Right lobe of liver (tissue), 6 donors: ENCODE measurements around the gene HSD17B4. TPM values are rescaled to one million over a fixed set of nuclear protein-coding genes. Genes with fewer than 3 reads are reported as not detected.

Experiments
- ATAC-seq, 4 donors: fragments of 200-7000 bp; cut with Tn5 transposase; one replicate each; pipeline ENCODE4 v1.9.1; 2020; ENCODE audit warnings: mild to moderate bottlenecking in 4 of 4, moderate library complexity in 4 of 4
- DNase-seq, 3 donors: peaks; one replicate each; pipeline ENCODE4 v3.0.0-alpha.2; 2020
- H3K27ac ChIP-seq, 3 donors: fragments of 200-600 bp; one replicate each; pipeline ENCODE4 v1.8.0; 2022
- H3K27me3 ChIP-seq, 2 donors: fragments of 200-600 bp; one replicate each; pipeline ENCODE4 v1.8.0; 2022
- H3K36me3 ChIP-seq, 4 donors: fragments of 200-600 bp; sonication (generic) in 1 of 4; one replicate each; pipeline versions ENCODE4 v1.5.1 to v1.8.0; 2017 to 2022; ENCODE audit warnings: control low read depth in 1 of 4
- H3K4me1 ChIP-seq, 4 donors: fragments of 200-600 bp; sonication (generic) in 1 of 4; one replicate each; pipeline versions ENCODE4 v1.5.1 to v1.8.0; 2017 to 2022; ENCODE audit warnings: control low read depth in 1 of 4
- H3K4me3 ChIP-seq, 3 donors: fragments of 200-600 bp; one replicate each; pipeline ENCODE4 v1.8.0; 2022
- H3K9me3 ChIP-seq, 4 donors: fragments of 200-600 bp; sonication (generic) in 1 of 4; one replicate each; pipeline versions ENCODE4 v1.5.1 to v1.8.0; 2017 to 2022; ENCODE audit warnings: control low read depth in 1 of 4
- CTCF ChIP-seq, 4 donors: fragments of 200-600 bp in 3 of 4; fragments of 450-650 bp in 1 of 4; IDR thresholded peaks; one replicate each; pipeline versions ENCODE4 v1.5.1 to v1.8.0; 2016 to 2022; ENCODE audit warnings: antibody characterized with exemption in 4 of 4, mild to moderate bottlenecking in 2 of 4
- POLR2A ChIP-seq: fragments of 450-650 bp; IDR thresholded peaks from one replicate; pipeline ENCODE4 v1.6.1; 2017; ENCODE audit warnings: antibody characterized with exemption, mild to moderate bottlenecking
- WGBS: methylation state at CpG from one replicate; pipeline ENCODE4 v1.1.6; 2018; ENCODE audit warnings: low coverage, low lambda C conversion rate; ENCODE audit not compliant: insufficient coverage; ENCODE audit errors: missing lambda C conversion rate; 5-methylcytosine and 5-hydroxymethylcytosine counted together
- intact Hi-C, 2 donors: fragments of 100-400 bp; cut with DNase I; formaldehyde crosslinking; loops; one replicate each; pipeline versions ENCODE4 v1.11.2 to v1.14.1; 2022
- total RNA-seq, 6 experiments: library from RNA; depleted of rRNA in 2 of 6; stranded (reverse); fragments of >200 nt in 2 of 6; fragmentation: NEBNext Ultra II Directional in 3 of 6; extraction: Animal tissue kit (Norgen Biotek cat#: 25700) in 3 of 6; gene quantifications; one replicate each; pipeline versions ENCODE4 v1.1.0 to v1.2.4, GENCODE V29; 2016 to 2023
- donor health status: DM: no; HTN: yes; CAD: no.
- donor health status: DM: no; HTN: no; CAD: no.
- donor health status: DM: no; HTN: no; CAD: no.
- donor health status: DM: no; HTN: yes; CAD: no.
- donor health status: DM: no; HTN: yes; CAD: no.

HSD17B4 gene
- total RNA-seq, 6 experiments from 2014 or later = 380 to 571 (median 473) TPM

GRCh38 chr5:119468286-119468685 lies 16.0 kb downstream of the HSD17B4 start:
- intact Hi-C loops = no loop called here
- Histone ChIP-seq H3K36me3 (peaks cover 0 to 9% (median 2%) of the 10 kb centered on the region in 4 donors), H3K9me3 (peaks cover 0 to 8% (median 0%) of the 10 kb centered on the region in 4 donors), H3K4me1 (peaks cover 0 to 37% (median 0%) of the 10 kb centered on the region in 4 donors), H3K4me3 (no peak overlapping the region), H3K27ac (no peak overlapping the region), H3K27me3 (no peaks in the 10 kb centered on the region)
- TF ChIP-seq POLR2A = no peak
- no peak for TF ChIP-seq CTCF (IDR thresholded peaks at IDR 0.05)
- no peak for DNase-seq
- 88% methylated on average over 1 of the region's 1 CpG for WGBS
- ATAC-seq = no peak

- H3K27ac ChIP-seq = no peak overlapping the region
- H3K36me3 ChIP-seq = peaks cover 0 to 24% (median 7%) of the 10 kb centered on the region in 4 donors
- H3K9me3 ChIP-seq = peaks cover 0 to 8% (median 0%) of the 10 kb centered on the region in 4 donors
- peaks cover 0 to 29% (median 0%) of the 10 kb centered on the region in 4 donors for H3K4me1 ChIP-seq
- WGBS = 78% methylated on average over 1 of the region's 3 CpGs
- intact Hi-C loops = no loop called here
- peak; percentile 14 to 41 (median 30) for ATAC-seq
- TF ChIP-seq POLR2A (no peak), CTCF (IDR thresholded peaks at IDR 0.05) (no peak)
- DNase-seq = no peak
- no peak overlapping the region for H3K4me3 ChIP-seq
- no peaks in the 10 kb centered on the region for H3K27me3 ChIP-seq
These were observed 17.9 kb downstream of the HSD17B4 start for GRCh38 chr5:119470105-119470763.

- Histone ChIP-seq H3K4me1 (peaks cover 0 to 22% (median 0%) of the 10 kb centered on the region in 4 donors), H3K36me3 (peaks cover 0 to 31% (median 13%) of the 10 kb centered on the region in 4 donors), H3K4me3 (no peak overlapping the region), H3K9me3 (peaks cover 0 to 8% (median 0%) of the 10 kb centered on the region in 4 donors), H3K27me3 (no peaks in the 10 kb centered on the region), H3K27ac (no peak overlapping the region)
- peak in 3 of 4 donors; percentile 53 to 67 (median 57) for ATAC-seq
- intact Hi-C loops = no loop called here
- TF ChIP-seq POLR2A (no peak), CTCF (IDR thresholded peaks at IDR 0.05) (peak; percentile 37 to 61 (median 55))
- no peak for DNase-seq
- 42% methylated on average over 3 of the region's 3 CpGs for WGBS
These were observed 18.7 kb downstream of the HSD17B4 start for GRCh38 chr5:119470851-119471451.

- Histone ChIP-seq H3K27ac (no peak overlapping the region), H3K4me3 (no peak overlapping the region), H3K4me1 (peaks cover 0 to 7% (median 0%) of the 10 kb centered on the region in 4 donors), H3K9me3 (peaks cover 0 to 4% (median 0%) of the 10 kb centered on the region in 4 donors), H3K27me3 (no peaks in the 10 kb centered on the region), H3K36me3 (peaks cover 0 to 52% (median 26%) of the 10 kb centered on the region in 4 donors)
- DNase-seq (no peak), ATAC-seq (no peak)
- TF ChIP-seq POLR2A = no peak
- TF ChIP-seq CTCF (IDR thresholded peaks at IDR 0.05) = no peak
- 100% methylated on average over 1 of the region's 1 CpG for WGBS
- intact Hi-C loops = no loop called here
These were observed 20.9 kb downstream of the HSD17B4 start for GRCh38 chr5:119473241-119473640.
